ENCODE data around the gene ANKRD27. TPM values are rescaled to one million over a fixed set of nuclear protein-coding genes. Genes with fewer than 3 reads are reported as not detected.

ANKRD27 gene
- total and polyA plus RNA-seq, 12 donors = 7.6 to 24.5 (median 18.6) TPM

- 59 to 62% methylated on average over 10 of the region's 10 CpGs for WGBS, 2 donors
- H3K4me1 ChIP-seq = no peaks in the 10 kb centered on the region
- intact Hi-C loops (cut with DNase I) = no loop called here
- TF ChIP-seq CTCF (IDR thresholded peaks at IDR 0.05) = no peak
- DNase-seq = no peak
- no peaks in the 10 kb centered on the region for H3K36me3 ChIP-seq
- H3K9me3 ChIP-seq = no peaks in the 10 kb centered on the region
- H3K27ac ChIP-seq = no peak overlapping the region
- no peak for ATAC-seq
- no peak overlapping the region for H3K4me3 ChIP-seq
- H3K27me3 ChIP-seq = peaks cover 0 to 14% (median 0%) of the 10 kb centered on the region in 7 donors
Observed at GRCh38 chr19:32558607-32559228, 116.3 kb downstream of the ANKRD27 start.

GRCh38 chr19:32555786-32556185 is 119.2 kb downstream of the ANKRD27 start:
- H3K4me3 ChIP-seq = no peak overlapping the region
- no peak overlapping the region for H3K27ac ChIP-seq
- DNase-seq = no peak
- no peak for TF ChIP-seq CTCF (IDR thresholded peaks at IDR 0.05)
- peaks cover 0 to 14% (median 0%) of the 10 kb centered on the region in 7 donors for H3K27me3 ChIP-seq
- no peaks in the 10 kb centered on the region for H3K4me1 ChIP-seq
- ATAC-seq = no peak
- intact Hi-C loops (cut with DNase I) = no loop called here
- WGBS, 2 donors = 92% methylated on average over 1 of the region's 1 CpG
- H3K36me3 ChIP-seq = no peaks in the 10 kb centered on the region
- no peaks in the 10 kb centered on the region for H3K9me3 ChIP-seq

- DNase-seq (no peak), ATAC-seq (no peak)
- H3K4me3 ChIP-seq = no peak overlapping the region
- no peak for TF ChIP-seq CTCF (IDR thresholded peaks at IDR 0.05)
- H3K36me3 ChIP-seq = no peaks in the 10 kb centered on the region
- no peaks in the 10 kb centered on the region for H3K9me3 ChIP-seq
- intact Hi-C loops (cut with DNase I) = no loop called here
- no peak overlapping the region for H3K27ac ChIP-seq
- H3K27me3 ChIP-seq = peaks cover 0 to 8% (median 0%) of the 10 kb centered on the region in 7 donors
- 46 to 50% methylated on average over 5 of the region's 5 CpGs for WGBS, 2 donors
- H3K4me1 ChIP-seq = no peaks in the 10 kb centered on the region
Observed at GRCh38 chr19:32550666-32551065, 124.3 kb downstream of the ANKRD27 start.

Other genes starting within 250 kb of the ANKRD27 start
- 100 to 1,000 TPM in 7 of 10 donors, 10 to 100 TPM in 3; 84.3 to 172 (median 103) TPM for gene PDCD5, start 94.0 kb downstream of the ANKRD27 start, total RNA-seq
- gene PDCD5, start 94.0 kb downstream of the ANKRD27 start, polyA plus RNA-seq = 100 to 1,000 TPM; 239 to 349 TPM
- gene RGS9BP, start 668 bp upstream of the ANKRD27 start, total RNA-seq = 10 to 100 TPM in 1 of 10 donors, 1 to 10 TPM in 9; 1.7 to 13.5 (median 4.8) TPM
- gene RGS9BP, start 668 bp upstream of the ANKRD27 start, polyA plus RNA-seq = 1 to 10 TPM in 1 of 2 donors, under 1 TPM in 1; 0.43 to 2.6 TPM
- 10 to 100 TPM; 16.1 to 27.7 (median 20.5) TPM for gene NUDT19, start 16.6 kb upstream of the ANKRD27 start, total RNA-seq
- gene NUDT19, start 16.6 kb upstream of the ANKRD27 start, polyA plus RNA-seq = 10 to 100 TPM in 1 of 2 donors, 1 to 10 TPM in 1; 9.1 to 10.0 TPM
- gene TDRD12, start 44.6 kb upstream of the ANKRD27 start, total RNA-seq = under 1 TPM in 5 of 10 donors, not detected in 5; 0.07 to 0.47 (median 0.13) TPM
- under 1 TPM in 1 of 2 donors, not detected in 1; 0.06 TPM for gene TDRD12, start 44.6 kb upstream of the ANKRD27 start, polyA plus RNA-seq
- under 1 TPM in 1 of 10 donors, not detected in 9; 0.24 TPM for gene SLC7A9, start 194.6 kb upstream of the ANKRD27 start, total RNA-seq
- under 1 TPM in 1 of 2 donors, not detected in 1; 0.12 TPM for gene SLC7A9, start 194.6 kb upstream of the ANKRD27 start, polyA plus RNA-seq

Measured in heart right ventricle (tissue), 16 donors.